Suppressor macrophage (primary cell): ENCODE measurements around the gene FRMD4B.
A peak's percentile ranks its signal among the peaks of the same experiment; 100 is the strongest.
"Not testable (repeated sequence)": the region's sequence is repeated elsewhere in the genome, so short reads cannot be mapped to it uniquely, and the experiment has no call there.

ENCODE experiments used
- DNase-seq, 4 experiments: peaks; one replicate each; pipeline ENCODE4 v3.0.0-alpha.2; 2020 to 2022

Gene FRMD4B

DNA sequence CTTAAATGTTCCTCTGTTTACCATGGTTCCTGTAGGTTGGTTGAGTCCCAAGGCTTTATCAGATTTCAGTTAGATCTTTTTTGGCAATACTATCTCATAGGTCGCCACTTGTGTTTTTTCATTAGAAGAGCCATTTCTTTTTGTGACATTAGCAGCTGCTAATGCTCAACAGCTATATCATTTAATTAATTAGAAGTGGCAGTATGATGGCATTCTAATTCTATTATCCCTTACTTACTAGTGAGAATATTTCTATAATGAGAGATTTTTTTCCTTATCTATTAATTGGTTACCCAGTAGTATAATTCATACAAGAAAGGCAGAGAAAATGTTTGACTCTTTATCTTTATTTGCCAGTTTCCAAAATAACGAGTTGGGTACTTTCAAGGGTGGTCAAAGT is 25.2 kb downstream of the FRMD4B start:
- no peak for DNase-seq

DNA sequence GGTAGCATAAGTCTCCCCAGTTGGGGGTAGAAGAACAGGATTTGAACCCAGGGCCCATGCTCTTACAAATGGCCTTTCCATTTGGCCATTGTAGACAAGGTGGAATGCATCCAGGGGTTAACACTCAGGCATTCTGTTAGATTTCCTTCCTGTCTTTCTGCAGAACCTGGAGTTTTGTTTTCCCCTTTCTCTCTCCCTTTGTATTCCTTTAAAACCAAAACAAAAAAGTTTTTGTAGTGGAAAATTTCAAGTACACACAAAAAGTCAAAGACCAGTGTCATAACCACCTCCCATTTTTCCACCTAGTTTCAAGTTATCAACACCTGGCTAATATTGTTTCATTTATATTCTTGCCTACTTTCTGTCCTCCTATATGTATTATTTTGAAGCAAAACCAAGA is 26.0 kb downstream of the FRMD4B start:
- DNase-seq: no peak

DNA sequence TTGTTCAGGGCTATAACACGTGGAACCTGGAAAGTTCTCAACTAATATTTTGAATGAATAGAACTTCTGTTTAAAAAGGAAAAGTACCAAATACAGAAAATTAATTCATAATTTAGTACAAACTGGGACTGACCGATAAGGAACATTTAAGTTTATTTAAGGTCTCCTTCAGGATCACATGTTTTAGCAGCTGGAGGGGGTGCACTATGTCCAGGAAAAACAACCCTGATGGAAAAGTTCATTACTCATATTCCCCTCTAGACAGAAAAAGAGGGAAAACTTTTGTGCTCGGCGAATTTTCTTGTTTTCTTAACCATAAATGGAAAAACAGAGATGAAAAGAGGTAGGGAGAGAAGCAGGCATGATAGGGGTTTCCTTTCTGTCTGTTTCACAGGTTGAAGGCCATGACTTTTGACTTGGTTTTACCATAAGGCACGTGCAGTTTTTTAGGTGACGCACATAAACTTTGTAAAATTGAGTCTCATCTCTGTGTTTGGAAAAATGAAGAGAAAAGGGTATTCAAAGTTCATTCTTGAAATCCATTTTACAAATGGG is 26.5 kb downstream of the FRMD4B start:
- no peak for DNase-seq

DNA sequence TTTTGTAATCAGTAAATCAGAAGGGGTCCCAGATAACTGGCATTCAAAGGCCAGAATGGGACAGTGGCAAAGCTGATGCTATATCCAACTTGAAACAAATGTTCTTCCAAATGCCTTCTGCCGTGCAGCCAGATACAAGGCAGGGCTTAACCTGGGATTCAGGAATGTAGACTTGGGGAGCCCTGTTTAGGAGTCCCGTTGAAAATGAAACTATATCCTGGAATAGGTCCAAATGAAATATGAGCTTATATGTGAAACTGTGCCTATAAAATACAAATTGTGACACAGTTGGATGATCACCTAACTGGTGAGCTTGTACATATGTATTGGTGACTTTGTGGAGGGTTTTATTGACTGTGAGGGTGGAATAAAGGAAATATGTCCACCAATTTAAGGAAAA is 28.7 kb downstream of the FRMD4B start:
- DNase-seq: no peak

DNA sequence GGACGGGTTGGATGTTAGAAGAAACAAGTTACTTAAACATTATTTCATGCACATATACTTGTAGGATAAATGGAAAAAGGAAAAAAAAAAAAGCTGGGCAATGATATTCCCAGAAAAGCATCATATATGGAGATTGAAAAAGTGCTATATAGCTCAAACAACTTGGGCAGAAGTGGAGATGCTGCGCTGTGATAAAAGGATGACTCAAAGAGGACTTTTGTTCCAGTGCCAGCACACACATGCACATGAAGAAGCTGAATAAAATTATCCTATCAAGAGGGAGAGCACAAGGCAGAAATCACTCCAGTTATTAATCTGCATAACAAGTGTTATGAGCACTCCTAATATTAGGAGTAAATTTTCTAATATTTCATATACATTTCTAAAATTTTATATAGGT is 30.9 kb downstream of the FRMD4B start:
- no peak for DNase-seq

DNA sequence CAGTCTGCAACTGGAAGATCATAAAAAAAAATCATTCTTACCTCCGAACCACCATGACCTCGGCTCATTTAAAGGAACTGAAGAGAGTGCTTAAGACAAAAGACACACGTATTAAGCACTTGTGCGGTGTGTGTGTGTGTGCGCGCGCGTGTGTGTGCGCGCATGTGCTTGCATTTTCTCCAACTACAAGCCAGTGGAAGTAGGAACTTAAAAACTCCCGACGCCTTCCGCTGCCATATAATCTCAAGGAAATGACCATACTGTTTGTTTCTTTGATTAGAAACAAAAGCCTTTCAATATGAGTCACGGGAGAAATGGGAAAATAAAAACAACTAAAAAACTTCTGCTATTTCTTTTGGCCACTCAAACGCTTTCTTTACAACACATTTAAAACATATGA is 32.4 kb downstream of the FRMD4B start:
- peak; percentile 80 to 94 (median 88) for DNase-seq

DNA sequence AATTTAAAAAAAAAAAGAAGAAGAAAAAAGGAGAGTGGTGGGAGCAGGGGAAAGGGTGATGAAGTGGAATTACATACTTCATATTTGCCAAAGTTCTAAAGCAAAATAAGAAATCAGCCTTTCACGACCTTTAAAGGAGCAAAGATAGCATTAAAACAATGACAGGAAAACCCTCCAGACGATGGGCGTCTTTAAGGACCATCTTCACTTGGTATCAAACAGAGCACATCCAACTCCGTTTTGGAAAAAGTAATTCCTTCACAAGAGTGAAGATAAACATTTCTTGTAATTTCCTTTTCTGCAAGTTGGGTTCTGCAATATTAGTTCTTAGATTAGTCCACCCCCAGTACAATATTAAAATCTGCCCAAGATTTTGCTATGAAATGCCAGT is 32.8 kb downstream of the FRMD4B start:
- no peak for DNase-seq

DNA sequence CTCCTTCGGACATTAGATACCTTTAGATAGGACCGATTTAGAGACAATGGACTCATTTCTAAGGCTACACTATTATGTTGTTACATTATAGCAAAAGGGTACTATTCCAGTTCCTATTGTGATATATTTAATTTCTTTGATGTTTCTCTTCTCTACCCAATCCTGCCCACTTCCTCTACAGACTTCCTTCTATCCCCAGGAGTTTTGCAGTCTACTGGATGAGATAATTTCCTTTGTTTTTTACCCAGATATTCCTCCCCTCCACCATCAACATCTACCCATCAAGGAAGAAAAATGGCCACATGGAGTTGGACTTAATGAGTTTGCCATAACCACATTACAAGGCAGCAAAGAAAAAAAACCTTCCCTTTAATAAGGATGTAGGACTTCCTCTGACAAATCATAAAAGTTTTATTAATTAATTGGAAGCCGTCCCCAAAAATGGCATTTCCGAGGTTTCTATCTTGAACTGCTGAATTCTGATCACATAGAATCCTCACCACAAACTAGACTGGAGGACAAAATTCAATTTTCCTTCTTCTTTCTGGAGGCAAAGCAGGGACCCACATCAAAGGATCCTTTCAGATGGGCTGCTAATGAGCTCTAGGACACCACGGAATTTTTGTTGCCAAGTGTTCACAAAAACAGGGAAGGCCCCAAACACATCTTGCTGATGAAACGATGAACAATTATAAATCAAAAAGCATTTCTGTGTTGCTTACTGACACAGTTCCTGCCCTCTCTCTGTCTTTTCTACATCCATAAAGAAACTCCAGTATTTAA is 33.4 kb downstream of the FRMD4B start:
- DNase-seq: peak in 3 of 4 experiments; percentile 8 to 68 (median 58)

DNA sequence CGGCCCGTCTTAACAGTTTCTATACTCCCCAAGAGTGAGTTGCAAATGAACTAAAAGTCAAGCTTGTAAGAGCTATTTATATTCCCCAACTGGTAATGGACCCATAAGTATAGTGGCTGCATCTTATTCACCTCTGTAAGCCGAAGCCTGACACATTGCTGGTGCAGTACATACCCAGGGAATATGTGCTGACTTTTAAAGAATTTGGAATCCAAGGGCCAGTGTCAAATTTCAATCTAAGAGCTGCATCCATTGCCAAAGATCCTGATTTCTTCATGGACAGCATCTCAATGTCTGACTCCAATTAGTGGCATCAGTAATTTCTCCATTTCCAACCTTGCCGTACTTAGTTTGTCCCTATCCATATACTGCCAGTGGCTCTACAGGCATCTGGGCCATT is 42.0 kb downstream of the FRMD4B start:
- no peak for DNase-seq

DNA sequence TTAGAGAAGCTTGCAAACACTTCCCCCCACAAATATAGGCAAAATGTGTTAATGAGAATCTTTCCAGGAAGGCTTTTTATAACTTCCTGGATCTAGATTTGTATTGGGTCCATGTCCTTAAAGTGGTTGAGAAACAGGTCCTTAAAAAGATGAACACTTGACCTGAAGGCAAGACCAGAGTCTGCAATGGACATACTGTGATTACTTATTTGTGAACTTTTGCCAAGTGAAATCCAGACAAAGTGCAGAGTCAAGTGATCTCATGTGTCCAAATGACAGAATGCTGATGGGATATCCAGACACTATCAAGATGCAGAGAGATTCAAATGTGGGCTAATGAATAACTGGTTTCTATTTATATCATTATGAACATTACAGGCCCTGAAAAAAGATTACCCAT is 43.8 kb downstream of the FRMD4B start:
- no peak for DNase-seq

DNA sequence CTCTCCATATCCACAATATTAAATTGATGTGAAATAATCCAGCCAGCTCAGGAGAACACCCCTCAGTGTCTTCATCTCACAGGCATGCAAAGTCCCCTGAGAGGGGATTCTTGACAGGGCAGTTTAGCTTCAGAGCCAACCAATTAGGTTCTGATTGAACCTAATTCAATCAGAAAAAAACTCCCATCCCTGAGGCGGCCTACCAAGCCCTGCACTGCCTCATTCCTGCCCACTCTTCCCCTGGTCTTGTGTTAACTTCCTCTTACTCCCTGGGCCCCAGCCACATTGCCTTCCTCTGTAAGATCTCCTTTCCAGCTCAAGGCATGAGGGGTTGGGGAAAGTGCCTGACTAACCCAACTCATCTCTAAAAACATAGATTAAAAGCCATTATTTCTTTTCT is 46.1 kb downstream of the FRMD4B start:
- DNase-seq: peak; percentile 80 to 90 (median 88)

DNA sequence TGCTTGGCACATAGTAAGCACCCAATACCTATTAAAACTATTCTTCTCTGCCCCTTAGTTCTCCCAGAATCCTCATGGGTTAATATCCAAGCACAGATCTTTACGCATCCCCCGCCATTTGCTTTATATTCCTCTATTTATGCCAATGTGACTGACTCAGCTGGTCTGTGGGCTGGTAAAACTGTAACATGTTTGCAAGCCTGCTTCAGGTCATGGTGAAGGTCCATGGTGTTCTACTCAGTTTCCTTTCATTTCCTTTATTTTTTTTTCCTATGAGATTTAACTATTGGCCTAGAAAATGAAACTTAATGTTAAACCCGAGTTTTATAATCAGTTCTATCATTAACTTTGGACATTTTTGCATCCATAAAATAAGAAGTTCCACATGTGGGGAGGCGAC is 47.0 kb downstream of the FRMD4B start:
- DNase-seq: peak; percentile 35 to 55 (median 51)

DNA sequence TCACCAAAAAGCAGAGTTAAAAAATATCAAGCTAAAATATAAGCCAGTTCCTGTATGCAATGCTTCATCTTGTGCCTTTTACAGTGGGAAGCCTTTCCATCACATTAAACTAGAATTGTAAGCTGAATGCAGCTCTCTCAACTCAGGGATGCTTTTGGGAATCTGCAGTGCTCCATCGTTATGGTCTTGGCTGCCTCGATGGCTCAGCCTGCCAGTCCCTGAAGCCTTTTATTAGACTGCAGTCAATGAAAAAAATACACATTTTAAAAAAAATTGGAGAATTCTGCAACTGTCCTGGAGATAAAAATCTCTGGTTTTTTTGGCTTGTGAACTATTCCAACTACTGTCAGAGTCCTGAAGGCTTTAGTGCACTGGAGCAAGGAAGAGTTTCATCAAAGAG is 53.0 kb downstream of the FRMD4B start:
- no peak for DNase-seq

DNA sequence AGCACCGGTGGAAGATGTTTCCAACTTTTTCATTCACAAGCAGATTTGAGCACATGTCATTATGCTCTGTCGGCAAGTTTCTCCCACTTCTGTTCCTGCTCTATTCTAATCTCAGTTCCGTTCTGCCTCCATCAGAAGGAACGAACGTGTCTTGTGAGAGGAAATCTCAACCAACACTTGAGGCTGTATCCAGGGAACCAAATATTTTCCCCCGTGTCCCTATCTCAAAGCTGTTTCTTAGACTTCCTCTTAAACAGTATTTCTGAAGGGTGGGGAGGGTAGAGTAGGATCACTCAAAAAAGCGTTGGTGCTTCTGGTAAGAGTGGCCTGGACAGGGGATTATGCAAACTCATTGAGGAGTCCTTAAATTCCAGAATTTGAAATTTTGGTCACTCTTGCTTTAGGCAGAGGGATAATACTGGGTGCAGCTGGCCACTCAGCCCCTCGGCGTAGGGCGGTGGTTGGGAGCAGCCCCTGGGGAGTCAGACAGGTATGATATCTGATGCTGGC is 54.9 kb downstream of the FRMD4B start:
- peak; percentile 88 to 98 (median 95) for DNase-seq

DNA sequence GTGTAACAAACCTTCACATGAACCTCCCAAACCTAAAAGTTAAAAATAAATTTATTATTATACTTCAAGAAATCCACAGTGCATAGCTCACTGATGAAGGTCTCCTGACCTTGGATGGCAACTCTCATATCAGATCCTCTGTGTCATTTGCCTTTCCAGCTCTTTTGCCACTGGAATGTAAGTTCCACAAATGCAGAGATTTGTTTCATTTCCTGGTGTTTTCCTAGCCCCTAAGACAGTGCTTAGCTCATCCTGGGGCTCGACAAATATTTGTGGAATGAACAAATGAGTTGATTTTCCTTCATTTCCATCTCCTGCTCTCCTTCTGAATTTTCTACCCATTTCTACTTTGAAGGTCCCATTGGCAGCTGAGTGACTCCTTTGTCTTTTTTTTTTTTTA is 56.0 kb downstream of the FRMD4B start:
- peak in 1 of 4 experiments; percentile 32 for DNase-seq

DNA sequence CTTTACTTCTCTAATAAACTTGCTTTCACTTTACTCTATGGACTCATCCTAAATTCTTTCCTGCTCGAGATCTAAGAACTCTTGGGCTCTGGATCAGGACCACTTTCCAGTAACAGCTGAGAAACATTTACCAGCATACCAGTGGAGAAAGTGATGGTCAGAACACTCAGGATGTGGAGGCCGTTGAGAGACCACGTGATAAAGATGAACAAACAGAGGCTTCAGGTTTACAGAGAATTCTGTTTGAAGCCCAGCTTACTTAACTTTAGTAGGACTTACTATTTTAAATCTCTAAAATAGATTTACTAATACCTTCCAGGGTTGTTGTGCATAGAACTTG is 57.0 kb downstream of the FRMD4B start:
- no peak for DNase-seq

DNA sequence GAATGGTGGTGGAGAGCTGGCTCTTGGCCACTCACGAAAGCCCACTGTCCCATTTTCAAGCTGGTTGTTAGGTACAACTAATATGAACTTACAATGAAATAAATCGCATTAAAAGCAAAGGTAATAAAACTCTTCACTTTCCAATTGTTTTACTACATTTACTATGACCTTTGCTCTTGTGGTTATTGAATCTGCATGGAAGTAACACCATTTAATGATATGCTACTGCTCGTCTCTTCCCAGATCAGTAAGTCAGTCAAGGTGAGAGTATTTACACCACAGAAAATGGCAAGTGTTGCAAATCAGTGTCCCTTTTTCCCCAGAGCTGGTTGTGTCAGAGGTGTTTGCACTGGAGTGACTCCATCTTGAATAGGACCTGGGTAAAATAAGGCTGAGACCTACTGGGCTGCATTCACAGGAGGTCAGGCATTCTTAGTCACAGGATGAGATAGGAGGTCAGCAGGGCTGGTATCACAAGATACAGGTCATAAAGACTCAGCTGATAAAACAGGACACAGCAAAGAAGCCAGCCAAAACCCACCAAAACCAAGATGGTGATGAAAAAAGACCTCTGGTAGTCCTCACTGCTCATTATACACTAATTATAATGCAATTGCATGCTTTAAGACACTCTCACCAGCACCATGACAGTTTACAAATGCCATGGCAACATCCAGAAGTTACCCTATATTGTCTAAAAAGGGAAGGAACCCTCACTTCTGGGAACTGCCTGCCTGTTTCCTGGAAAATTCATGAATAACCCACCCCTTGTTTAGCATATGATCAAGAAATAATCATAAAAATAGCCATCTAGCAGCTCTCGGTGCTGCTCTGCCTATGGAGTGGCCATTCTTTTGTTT is 57.6 kb downstream of the FRMD4B start:
- DNase-seq: peak in 2 of 4 experiments; percentile 49 to 59

DNA sequence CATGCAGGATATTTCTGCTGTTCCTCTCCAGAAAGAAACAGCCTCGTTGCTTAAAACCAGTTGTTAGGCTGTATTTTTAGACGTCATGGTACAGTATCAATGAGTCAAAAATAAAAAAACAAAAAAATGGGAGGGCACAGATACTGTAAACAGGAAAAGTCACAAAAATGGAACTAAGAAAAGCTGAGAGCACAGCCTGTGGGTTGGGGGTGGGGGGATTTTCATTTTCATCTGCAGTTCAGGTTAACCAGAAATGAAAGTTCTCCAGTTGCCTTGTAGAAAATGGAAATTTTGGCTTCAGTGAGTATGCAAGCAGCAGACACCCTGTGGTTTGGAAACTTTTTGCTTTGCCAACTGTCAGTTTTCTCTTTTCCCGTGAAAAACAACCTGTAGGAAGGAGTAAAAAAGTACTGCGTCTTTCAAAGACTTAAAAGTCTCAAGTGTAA is 59.0 kb downstream of the FRMD4B start:
- peak in 3 of 4 experiments; percentile 27 to 73 (median 69) for DNase-seq

DNA sequence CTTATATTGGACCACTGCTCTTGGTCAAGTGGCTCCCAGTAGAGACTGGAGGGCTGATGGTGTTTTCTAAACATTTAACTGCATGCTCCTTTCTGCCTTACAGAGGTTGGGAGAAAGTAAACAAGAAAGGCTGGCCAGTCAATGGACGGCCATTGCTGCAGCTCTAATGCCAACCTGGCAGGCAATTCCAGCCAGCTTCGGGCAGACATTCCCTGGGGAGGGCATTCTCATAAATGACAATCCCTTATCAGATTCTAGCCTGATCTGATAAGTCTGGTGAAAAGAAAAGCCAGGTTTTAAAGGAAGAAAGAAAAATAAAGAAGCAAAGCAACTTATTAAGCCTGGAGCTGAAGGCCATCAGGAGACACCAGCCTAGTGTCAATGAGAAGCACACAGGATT is 60.7 kb downstream of the FRMD4B start:
- DNase-seq: no peak

DNA sequence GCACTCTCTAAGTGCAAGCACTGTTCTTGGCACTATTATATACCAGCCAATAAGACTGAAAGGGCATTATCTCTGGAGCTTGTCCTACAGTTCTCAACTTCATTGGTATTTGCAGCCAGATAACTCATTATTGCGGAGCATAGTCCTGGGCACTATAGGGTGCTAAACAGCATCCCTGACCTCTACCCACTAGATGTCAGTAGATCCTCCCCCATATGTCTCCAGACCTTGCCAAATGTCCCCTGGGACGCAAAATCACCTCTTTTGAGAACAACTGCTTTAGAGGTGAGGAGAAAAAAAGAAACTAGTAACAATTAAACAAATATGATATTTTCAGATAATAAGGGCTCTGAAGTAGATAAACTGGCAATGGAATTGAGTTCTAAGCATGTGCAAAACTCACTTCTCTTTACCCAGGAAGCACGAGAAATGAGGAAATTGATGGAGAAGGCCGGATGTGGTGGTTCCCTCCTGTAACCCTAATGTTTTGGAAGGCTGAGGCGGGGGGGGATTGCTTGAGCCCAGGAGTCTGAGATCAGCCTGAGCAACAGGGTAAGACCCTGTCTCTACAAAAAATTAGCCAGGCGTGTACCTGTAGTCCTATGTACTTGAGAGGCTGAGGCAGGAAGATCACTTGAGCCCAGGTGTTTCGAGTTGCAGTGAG is 61.4 kb downstream of the FRMD4B start:
- peak; percentile 52 to 76 (median 71) for DNase-seq

DNA sequence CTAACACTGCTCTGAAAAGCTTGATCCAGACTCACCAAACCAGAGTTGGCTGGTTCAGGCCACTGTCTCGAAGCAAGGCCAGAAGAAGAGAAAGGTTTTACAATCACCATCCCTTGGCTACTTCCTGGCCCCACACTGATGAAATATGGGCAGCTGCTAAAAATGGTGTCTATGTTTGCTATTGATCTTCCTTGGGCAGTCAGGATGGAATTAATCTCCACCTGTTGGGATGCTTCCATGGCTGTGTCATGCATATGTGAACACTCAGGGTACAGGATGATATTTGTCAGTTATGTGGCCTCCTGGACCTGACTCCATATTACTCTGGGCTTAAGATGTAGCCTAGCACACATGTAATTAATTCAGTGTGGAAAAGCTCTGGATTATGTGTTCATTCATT is 61.9 kb downstream of the FRMD4B start:
- DNase-seq: no peak

DNA sequence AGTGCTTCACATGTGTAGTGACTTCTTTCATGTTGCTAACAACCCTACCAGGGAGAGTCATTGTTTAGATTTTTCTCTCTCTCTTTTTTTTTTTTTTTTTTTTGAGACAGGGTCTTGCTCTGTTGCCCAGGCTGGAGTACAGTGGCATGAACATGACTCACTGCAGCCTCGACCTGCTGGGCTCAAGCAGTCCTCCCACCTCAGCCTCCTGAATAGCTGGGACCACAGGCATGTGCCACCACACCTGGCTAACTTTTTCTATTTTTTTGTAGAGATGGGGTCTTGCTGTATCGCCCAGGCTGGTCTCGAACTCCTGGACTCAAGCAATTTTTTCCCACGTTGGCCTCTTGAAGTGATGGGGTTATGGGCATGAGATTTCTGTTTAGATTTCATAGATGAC is 63.4 kb downstream of the FRMD4B start:
- DNase-seq: not testable (repeated sequence)

DNA sequence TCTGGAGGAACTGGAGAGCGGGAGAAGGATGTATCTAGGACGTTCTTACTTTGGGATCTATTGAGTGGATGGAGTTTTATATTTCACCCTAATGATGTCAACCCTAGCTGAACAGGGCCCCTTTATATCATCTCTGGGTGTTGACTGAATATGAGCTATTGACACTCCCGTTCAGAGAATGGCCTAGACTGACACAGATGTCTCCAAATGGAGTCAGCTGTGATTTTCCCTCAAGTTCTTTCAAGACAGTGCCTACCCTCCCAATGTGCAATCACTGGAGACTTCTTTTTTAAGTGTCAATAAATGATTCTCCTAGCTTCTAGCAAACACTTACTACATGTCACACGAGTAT is 63.8 kb downstream of the FRMD4B start:
- no peak for DNase-seq
